Measurements from ENCODE around the gene TEX44.

TEX44 gene

DNA sequence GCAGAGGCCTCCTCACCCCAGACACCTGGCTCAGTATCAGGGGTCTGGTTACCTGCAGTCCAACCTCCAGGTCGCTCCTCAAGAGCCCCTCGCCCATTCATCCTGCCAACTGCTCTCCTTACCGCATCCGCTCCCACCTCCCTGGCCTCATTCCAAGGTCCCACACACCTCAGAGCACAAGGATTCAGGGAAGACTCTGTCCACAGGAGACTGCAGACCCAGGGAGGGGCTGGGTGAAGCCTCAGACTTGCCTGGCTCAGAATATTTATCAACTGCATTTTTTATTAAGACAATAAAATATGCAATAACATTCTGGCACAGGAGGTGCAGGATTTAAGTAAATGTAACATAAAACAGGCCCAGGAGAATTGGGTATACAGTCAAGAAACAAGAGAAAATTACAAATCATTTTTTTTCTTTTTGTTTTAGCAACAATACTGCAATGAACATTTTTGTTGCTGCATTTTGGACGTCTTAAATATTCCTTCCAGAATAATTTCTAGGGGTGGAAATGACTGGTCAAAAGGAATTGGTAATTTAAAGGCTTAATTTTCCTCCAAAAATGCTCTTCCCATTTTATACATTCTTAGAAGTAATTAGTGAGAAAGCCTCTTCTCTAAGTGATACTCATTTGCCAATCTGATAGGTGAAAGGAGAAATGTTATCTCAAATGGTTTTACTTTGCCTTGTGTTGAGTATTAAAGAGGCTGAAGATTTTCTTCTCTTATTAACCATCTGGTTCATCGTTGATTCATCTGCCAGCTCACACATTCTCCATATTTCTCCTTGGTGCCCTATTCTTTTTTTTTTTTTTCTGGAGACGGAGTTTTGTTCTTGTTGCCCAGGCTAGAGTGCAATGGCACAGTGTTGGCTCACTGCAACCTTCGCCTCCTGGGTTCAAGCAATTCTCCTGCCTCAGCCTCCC is 42.5 kb downstream of the TEX44 start:
- DNase-seq, result no peak

DNA sequence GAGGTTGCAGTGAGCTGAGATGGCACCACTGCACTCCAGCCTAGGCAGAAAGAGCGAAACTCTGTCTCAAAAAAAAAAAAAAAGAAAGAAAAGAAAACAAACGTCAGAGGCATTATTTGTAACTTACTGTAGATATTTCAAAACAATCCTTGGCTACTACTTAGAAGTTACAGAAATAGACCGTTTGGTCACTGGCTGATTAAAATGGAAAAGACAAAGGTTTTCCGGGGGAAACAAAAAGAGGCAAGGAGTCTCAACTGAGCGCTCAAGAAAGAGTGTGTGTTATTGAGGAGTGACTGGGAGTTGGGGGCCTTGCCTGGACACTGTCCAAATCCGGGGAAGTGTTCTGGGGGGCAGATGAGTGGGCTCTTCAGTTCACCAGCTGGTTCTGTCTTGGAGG is 47.6 kb downstream of the TEX44 start:
- no peak for DNase-seq

- no peak for DNase-seq
Measured at GRCh38 chr2:231640641-231641111, 48.0 kb downstream of the TEX44 start.

DNA sequence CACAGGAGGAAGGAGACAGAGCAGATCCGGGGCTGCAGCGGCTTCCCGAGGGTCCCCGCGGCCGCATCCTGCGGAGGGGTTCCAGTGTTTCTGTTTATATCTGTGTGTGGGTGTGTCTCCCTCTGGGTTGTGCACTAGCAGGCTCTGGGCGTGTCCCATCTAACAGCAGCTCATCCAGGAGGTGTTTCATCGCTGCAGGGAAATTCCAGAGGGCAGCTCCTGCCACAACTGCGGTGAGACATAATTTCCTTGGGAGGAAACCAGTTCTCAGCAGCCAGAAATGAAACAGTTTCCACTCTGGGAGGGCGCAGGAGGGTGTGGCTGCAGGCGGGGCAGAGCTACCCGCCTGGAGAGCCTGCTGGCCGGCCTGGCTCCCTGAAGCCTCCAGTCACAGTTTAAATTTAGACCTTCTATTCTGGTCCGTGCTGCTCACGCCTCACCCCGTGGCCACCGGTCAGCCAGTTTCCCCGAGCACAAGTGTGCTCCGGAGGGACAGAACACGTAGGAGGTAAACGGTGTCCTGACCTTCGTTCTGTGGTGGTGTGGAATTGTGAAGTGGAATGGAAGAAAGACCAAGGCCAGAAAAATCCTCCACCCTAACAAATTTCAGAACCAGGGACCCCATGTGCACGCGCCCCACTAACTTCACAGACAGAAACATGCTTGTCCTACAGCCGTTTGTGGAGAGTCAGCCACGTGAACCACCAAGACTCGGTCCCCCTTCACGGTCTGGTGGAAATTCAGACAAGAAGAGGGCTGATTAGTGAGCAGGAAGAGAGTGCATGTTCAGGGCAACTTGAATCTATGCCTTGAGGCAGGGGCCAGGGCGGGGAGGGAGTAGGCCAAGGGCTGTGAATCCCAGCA is 50.2 kb downstream of the TEX44 start:
- peak; percentile 96 for DNase-seq

- DNase-seq, result no peak
Measured at GRCh38 chr2:231643495-231643888, 50.8 kb downstream of the TEX44 start.
